Neural cell (in vitro differentiated cells): ENCODE results near the gene TIRAP.

Source experiments
- EP300 ChIP-seq: fragments of 450-650 bp; conservative IDR thresholded peaks from 2 replicates; pipeline ENCODE4 v1.6.1; 2014; ENCODE audit warnings: antibody characterized with exemption, mild to moderate bottlenecking, moderate library complexity; ENCODE audit not compliant: poor library complexity, severe bottlenecking
- EZH2 ChIP-seq: fragments of 200-600, 300-800 bp; shearing (Covaris generic), sonication (generic); IDR thresholded peaks from 2 replicates; pipeline ENCODE4 v1.6.1; 2014; ENCODE audit warnings: antibody characterized with exemption, low read length, borderline replicate concordance, mild to moderate bottlenecking; ENCODE audit not compliant: insufficient read depth, poor library complexity, severe bottlenecking
- MXI1 ChIP-seq: fragments of 450-650 bp; conservative IDR thresholded peaks from 2 replicates; pipeline ENCODE4 v1.6.1; 2014; ENCODE audit warnings: antibody characterized with exemption, mild to moderate bottlenecking; ENCODE audit not compliant: poor library complexity, severe bottlenecking
- POLR2AphosphoS5 ChIP-seq: IDR thresholded peaks from 2 replicates; pipeline ENCODE4 v1.6.1; 2012
- REST ChIP-seq: IDR thresholded peaks from 2 replicates; pipeline ENCODE4 v1.6.1; 2012; ENCODE audit warnings: borderline replicate concordance
- TAF1 ChIP-seq: IDR thresholded peaks from 2 replicates; pipeline ENCODE4 v1.6.1; 2012; ENCODE audit warnings: low read depth
- TF ChIP-seq, protein P1 (sequence below): fragments of 450-650 bp; IDR thresholded peaks from 2 replicates; pipeline ENCODE4 v1.5.1; 2014; ENCODE audit warnings: antibody characterized with exemption, mild to moderate bottlenecking, moderate library complexity; ENCODE audit not compliant: poor library complexity, severe bottlenecking

DNA sequence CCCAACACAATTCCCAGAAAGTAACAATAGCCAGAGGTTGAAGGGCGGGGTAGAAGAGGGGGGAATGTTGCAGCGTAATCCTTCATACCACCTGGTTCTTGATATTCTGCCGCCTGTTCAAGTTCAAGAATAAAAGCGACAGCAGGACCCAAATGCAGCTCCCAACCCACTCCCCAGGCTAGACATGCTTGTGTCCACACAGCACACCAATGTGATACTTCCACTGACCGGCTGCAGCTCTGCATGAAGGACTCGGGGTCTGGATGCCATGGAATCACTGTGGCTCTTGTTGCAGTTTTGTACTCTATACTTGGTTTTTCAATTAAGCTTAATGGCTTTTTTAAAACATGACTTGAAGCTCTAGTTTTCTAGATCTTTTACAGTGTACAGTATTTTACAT lies 20.7 kb upstream of the TIRAP start:
- TF ChIP-seq, protein P1, sequence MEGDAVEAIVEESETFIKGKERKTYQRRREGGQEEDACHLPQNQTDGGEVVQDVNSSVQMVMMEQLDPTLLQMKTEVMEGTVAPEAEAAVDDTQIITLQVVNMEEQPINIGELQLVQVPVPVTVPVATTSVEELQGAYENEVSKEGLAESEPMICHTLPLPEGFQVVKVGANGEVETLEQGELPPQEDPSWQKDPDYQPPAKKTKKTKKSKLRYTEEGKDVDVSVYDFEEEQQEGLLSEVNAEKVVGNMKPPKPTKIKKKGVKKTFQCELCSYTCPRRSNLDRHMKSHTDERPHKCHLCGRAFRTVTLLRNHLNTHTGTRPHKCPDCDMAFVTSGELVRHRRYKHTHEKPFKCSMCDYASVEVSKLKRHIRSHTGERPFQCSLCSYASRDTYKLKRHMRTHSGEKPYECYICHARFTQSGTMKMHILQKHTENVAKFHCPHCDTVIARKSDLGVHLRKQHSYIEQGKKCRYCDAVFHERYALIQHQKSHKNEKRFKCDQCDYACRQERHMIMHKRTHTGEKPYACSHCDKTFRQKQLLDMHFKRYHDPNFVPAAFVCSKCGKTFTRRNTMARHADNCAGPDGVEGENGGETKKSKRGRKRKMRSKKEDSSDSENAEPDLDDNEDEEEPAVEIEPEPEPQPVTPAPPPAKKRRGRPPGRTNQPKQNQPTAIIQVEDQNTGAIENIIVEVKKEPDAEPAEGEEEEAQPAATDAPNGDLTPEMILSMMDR: no peak
- TF ChIP-seq TAF1 (no peak), EZH2 (no peak), EP300 (no peak), MXI1 (no peak), REST (no peak), POLR2AphosphoS5 (no peak)
